ENCODE measurements around the gene ZNF683. TPM values are rescaled to one million over a fixed set of nuclear protein-coding genes. Genes with fewer than 3 reads are reported as not detected.
"Not testable (repeated sequence)": the region's sequence is repeated elsewhere in the genome, so short reads cannot be mapped to it uniquely, and the experiment has no call there.

ZNF683 gene
- total RNA-seq, 1 donor from 2014 or later = not detected

DNA sequence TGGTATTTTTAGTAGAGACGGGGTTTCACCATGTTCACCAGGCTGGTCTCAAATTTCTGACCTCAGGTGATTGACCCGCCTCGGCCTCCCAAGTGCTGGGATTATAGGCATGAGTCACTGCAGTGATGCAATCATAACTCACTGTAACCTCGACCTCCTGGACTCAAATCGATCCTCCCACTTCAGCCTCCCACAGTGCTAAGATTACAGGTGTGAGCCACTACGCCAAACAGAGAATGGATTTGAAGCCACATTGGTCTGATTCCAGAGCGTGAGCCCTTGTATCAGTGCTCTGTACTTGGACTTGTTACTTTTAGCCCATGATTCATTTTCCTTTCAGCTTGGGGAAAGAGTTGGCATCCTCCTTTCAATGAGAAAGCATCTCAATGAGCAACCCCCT, 14.9 kb upstream of the ZNF683 start:
- no peaks in the 10 kb centered on the region for H3K36me3 ChIP-seq (ENCODE audit: control insufficient read depth in 3 of 3, insufficient read depth in 3 of 3, low read length in 3 of 3)
- no peaks in the 10 kb centered on the region for H3K9me3 ChIP-seq (ENCODE audit: control insufficient read depth in 3 of 3, low read length in 3 of 3)
- H3K4me3 ChIP-seq (ENCODE audit: low read length in 3 of 3) = no peak overlapping the region
- H3K9ac ChIP-seq (ENCODE audit: low read depth in 1 of 3, low read length in 3 of 3) = no peak overlapping the region
- no peaks in the 10 kb centered on the region for H3K4me1 ChIP-seq (ENCODE audit: control insufficient read depth in 3 of 3, insufficient read depth in 3 of 3, low read length in 3 of 3)
- H3K27ac ChIP-seq (ENCODE audit: low read depth, low read length) = no peak overlapping the region
- H3K27me3 ChIP-seq (ENCODE audit: control insufficient read depth in 3 of 3, insufficient read depth in 3 of 3, low read length in 3 of 3) = peaks cover 5 to 9% (median 6%) of the 10 kb centered on the region in 3 donors

DNA sequence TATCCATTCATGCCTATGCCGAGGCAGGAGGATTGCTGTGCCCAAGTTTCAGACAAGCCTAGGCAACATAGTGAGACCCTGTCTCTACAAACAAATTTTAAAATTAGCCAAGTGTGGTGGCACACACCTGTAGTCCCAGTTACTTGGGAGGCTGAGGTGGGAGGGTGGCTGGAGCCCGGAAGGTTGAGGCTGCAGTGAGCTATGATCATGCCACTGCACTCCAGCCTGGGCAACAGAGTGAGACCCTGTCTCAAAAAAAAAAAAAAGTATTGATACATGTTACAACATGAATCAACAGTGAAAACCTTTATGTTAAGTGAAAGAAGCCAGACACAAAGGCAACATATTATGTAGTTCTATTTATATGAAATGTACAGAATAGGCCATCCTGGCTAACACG, 12.5 kb upstream of the ZNF683 start:
- H3K4me1 ChIP-seq (ENCODE audit: control insufficient read depth in 3 of 3, insufficient read depth in 3 of 3, low read length in 3 of 3); H3K27me3 ChIP-seq (ENCODE audit: control insufficient read depth in 3 of 3, insufficient read depth in 3 of 3, low read length in 3 of 3): not testable (repeated sequence)

DNA sequence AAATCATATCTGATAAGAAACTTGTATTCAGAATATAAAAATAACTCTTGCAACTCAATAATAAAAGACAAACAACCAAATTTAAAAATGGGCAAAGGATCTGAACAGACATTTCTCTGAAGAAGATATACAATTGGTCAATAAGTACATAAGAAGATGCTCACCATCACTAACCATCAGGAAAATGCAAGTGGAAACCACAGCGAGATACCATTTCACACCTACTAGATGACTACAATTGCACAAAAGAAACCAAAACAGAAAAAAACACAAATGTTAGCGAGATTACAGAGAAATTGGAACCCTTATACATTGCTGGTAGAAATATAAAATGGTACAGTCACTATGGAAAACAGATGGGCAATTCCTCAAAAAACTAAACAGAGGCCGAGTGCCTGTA, 11.5 kb upstream of the ZNF683 start:
- H3K4me3 ChIP-seq (ENCODE audit: low read length in 3 of 3) = no peak overlapping the region

More for the DNA sequence above, 12.5 kb upstream of the ZNF683 start:
- H3K27ac ChIP-seq (ENCODE audit: low read depth, low read length); H3K36me3 ChIP-seq (ENCODE audit: control insufficient read depth in 3 of 3, insufficient read depth in 3 of 3, low read length in 3 of 3); H3K4me3 ChIP-seq (ENCODE audit: low read length in 3 of 3); H3K9me3 ChIP-seq (ENCODE audit: control insufficient read depth in 3 of 3, low read length in 3 of 3); H3K9ac ChIP-seq (ENCODE audit: low read depth in 1 of 3, low read length in 3 of 3): not testable (repeated sequence)

DNA sequence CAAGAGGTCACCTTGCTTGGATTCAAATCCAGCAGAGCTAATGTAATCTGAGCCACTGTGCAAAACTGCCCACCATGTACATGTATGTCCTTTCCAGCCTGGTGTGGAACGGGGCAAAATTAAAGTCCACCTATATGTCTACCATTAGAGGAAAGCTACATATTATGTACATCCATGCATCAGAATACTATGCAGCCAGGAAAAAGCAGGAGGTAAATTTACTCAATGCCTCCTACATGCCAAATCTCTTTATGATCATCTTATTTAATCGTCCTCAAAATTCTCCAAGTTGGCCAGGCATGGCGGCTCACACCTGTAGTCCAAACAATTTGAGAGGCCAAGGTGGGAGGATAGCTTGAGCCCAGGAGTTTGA, 6.3 kb upstream of the ZNF683 start:
- H3K9me3 ChIP-seq (ENCODE audit: control insufficient read depth in 3 of 3, low read length in 3 of 3) = no peaks in the 10 kb centered on the region
- no peak overlapping the region for H3K27ac ChIP-seq (ENCODE audit: low read depth, low read length)

More for the DNA sequence above, 11.5 kb upstream of the ZNF683 start:
- H3K4me1 ChIP-seq (ENCODE audit: control insufficient read depth in 3 of 3, insufficient read depth in 3 of 3, low read length in 3 of 3) = no peaks in the 10 kb centered on the region
- no peak overlapping the region for H3K9ac ChIP-seq (ENCODE audit: low read depth in 1 of 3, low read length in 3 of 3)
- H3K36me3 ChIP-seq (ENCODE audit: control insufficient read depth in 3 of 3, insufficient read depth in 3 of 3, low read length in 3 of 3) = no peaks in the 10 kb centered on the region
- peaks cover 0 to 6% (median 2%) of the 10 kb centered on the region in 3 donors for H3K27me3 ChIP-seq (ENCODE audit: control insufficient read depth in 3 of 3, insufficient read depth in 3 of 3, low read length in 3 of 3)
- H3K9me3 ChIP-seq (ENCODE audit: control insufficient read depth in 3 of 3, low read length in 3 of 3) = no peaks in the 10 kb centered on the region
- H3K27ac ChIP-seq (ENCODE audit: low read depth, low read length) = no peak overlapping the region

DNA sequence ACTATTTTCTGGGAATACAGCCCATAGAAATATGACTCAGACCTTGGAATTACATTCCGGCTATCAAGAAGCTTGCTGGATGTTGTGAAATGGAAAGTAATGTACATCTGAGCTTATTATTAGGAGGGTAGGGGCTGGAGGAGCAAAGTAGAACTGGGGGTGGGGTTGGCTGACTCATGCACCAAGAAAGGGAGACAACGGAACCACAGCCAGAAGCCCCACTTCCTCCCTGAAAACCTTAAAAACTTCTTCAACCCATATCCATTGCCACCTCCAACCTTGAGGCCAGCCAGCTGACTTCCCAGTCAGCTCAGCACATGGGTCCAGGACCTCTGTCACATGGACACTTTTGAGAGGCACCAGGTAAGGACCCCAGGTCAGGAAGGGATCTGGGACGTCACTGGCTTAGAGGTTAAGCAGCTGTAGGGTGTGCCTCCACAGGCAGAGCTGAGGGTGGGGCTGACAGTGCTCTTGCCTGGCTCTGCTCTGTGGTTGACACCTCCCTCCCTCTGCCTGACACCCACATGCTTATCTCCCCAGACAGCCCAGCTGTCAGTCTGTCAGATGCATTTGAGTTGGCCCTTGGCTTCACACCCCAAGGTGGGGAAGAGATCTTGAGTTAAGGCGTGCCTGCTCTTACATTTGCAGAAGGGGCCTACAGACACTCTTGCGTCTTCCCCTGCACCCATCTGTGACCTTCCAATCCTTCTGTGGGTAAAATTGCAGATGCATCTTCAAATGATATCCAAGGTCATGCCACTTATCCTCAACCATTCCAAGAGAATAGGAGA, 5.7 kb upstream of the ZNF683 start:
- Histone ChIP-seq H3K9me3 (ENCODE audit: control insufficient read depth in 3 of 3, low read length in 3 of 3) (no peaks in the 10 kb centered on the region), H3K27ac (ENCODE audit: low read depth, low read length) (peak overlapping the region; percentile 7), H3K9ac (ENCODE audit: low read depth in 1 of 3, low read length in 3 of 3) (no peak overlapping the region), H3K4me1 (ENCODE audit: control insufficient read depth in 3 of 3, insufficient read depth in 3 of 3, low read length in 3 of 3) (peaks cover 0 to 7% (median 0%) of the 10 kb centered on the region in 3 donors), H3K27me3 (ENCODE audit: control insufficient read depth in 3 of 3, insufficient read depth in 3 of 3, low read length in 3 of 3) (no peaks in the 10 kb centered on the region), H3K36me3 (ENCODE audit: control insufficient read depth in 3 of 3, insufficient read depth in 3 of 3, low read length in 3 of 3) (no peaks in the 10 kb centered on the region), H3K4me3 (ENCODE audit: low read length in 3 of 3) (no peak overlapping the region)

More for the DNA sequence above, 6.3 kb upstream of the ZNF683 start:
- H3K4me1 ChIP-seq (ENCODE audit: control insufficient read depth in 3 of 3, insufficient read depth in 3 of 3, low read length in 3 of 3) = peaks cover 0 to 7% (median 0%) of the 10 kb centered on the region in 3 donors
- no peak overlapping the region for H3K4me3 ChIP-seq (ENCODE audit: low read length in 3 of 3)
- H3K27me3 ChIP-seq (ENCODE audit: control insufficient read depth in 3 of 3, insufficient read depth in 3 of 3, low read length in 3 of 3) = no peaks in the 10 kb centered on the region
- no peaks in the 10 kb centered on the region for H3K36me3 ChIP-seq (ENCODE audit: control insufficient read depth in 3 of 3, insufficient read depth in 3 of 3, low read length in 3 of 3)
- no peak overlapping the region for H3K9ac ChIP-seq (ENCODE audit: low read depth in 1 of 3, low read length in 3 of 3)

DNA sequence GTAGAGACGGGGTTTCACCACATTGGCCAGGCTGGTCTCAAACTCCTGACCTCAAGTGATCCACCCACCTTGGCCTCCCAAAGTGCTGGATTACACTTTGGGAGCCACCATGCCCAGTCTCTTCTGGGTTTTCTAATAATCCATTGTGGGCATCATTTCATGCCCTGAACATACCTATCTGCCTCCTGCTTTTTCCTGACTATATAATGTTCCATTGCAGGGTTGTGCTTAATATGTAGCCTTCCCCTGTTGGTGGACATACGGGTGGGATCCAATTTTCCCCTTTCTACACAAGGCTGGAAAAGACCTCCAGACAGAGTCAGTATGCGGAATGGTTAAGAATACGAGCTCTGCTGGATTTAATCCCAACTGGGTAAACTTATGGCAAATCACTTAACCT, 3.5 kb upstream of the ZNF683 start:
- Histone ChIP-seq H3K4me3 (ENCODE audit: low read length in 3 of 3) (no peak overlapping the region), H3K9me3 (ENCODE audit: control insufficient read depth in 3 of 3, low read length in 3 of 3) (no peaks in the 10 kb centered on the region), H3K36me3 (ENCODE audit: control insufficient read depth in 3 of 3, insufficient read depth in 3 of 3, low read length in 3 of 3) (no peaks in the 10 kb centered on the region), H3K27ac (ENCODE audit: low read depth, low read length) (no peak overlapping the region), H3K27me3 (ENCODE audit: control insufficient read depth in 3 of 3, insufficient read depth in 3 of 3, low read length in 3 of 3) (peaks cover 0 to 6% (median 0%) of the 10 kb centered on the region in 3 donors), H3K4me1 (ENCODE audit: control insufficient read depth in 3 of 3, insufficient read depth in 3 of 3, low read length in 3 of 3) (peaks cover 0 to 7% (median 0%) of the 10 kb centered on the region in 3 donors), H3K9ac (ENCODE audit: low read depth in 1 of 3, low read length in 3 of 3) (no peak overlapping the region)

DNA sequence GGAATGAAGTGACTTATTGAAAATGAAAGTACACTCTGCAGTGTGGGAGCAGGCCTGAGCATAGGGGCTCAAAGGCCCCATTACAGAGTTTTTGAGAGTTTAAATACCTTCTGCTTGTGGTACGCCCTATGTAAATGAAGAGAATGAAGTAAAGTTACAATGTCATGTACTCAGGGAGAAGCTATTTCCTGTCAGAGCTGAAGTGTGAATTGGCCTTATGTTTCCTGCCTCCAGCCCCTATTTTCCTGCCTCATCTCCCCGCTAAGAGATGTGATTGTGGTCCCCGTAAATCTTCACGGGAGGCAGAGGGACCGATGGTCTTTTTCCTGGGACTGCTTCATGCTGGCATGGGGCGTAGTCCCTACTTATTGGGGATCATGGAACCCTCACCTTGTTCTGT, 2.5 kb upstream of the ZNF683 start:
- H3K36me3 ChIP-seq (ENCODE audit: control insufficient read depth in 3 of 3, insufficient read depth in 3 of 3, low read length in 3 of 3) = no peaks in the 10 kb centered on the region
- H3K9ac ChIP-seq (ENCODE audit: low read depth in 1 of 3, low read length in 3 of 3) = no peak overlapping the region
- no peaks in the 10 kb centered on the region for H3K9me3 ChIP-seq (ENCODE audit: control insufficient read depth in 3 of 3, low read length in 3 of 3)
- peaks cover 0 to 7% (median 0%) of the 10 kb centered on the region in 3 donors for H3K4me1 ChIP-seq (ENCODE audit: control insufficient read depth in 3 of 3, insufficient read depth in 3 of 3, low read length in 3 of 3)
- no peak overlapping the region for H3K4me3 ChIP-seq (ENCODE audit: low read length in 3 of 3)
- no peak overlapping the region for H3K27ac ChIP-seq (ENCODE audit: low read depth, low read length)
- peaks cover 0 to 6% (median 6%) of the 10 kb centered on the region in 3 donors for H3K27me3 ChIP-seq (ENCODE audit: control insufficient read depth in 3 of 3, insufficient read depth in 3 of 3, low read length in 3 of 3)

DNA sequence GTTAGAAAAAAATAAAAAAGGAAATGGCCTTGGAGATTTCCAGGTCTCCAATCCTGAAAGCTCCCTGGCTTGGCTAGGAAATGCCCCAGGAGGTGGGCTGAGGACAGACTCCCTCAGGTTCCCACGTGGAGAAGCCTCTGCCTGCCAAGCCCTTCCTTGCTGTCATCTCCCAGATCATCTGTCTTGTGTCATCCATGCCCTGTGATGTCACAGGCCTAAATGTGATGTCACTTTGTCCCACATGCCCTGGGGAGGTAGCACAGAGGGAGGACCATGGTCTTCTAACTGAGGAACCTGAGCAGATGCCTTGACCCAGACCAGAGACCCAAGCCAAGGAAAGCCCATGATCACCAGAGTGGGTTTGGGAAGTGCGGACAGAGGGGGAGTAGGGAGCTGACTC, 1.8 kb upstream of the ZNF683 start:
- H3K9me3 ChIP-seq (ENCODE audit: control insufficient read depth in 3 of 3, low read length in 3 of 3); H3K4me3 ChIP-seq (ENCODE audit: low read length in 3 of 3); H3K9ac ChIP-seq (ENCODE audit: low read depth in 1 of 3, low read length in 3 of 3); H3K27ac ChIP-seq (ENCODE audit: low read depth, low read length); H3K36me3 ChIP-seq (ENCODE audit: control insufficient read depth in 3 of 3, insufficient read depth in 3 of 3, low read length in 3 of 3); H3K4me1 ChIP-seq (ENCODE audit: control insufficient read depth in 3 of 3, insufficient read depth in 3 of 3, low read length in 3 of 3): not testable (repeated sequence)
- peaks cover 0 to 10% (median 9%) of the 10 kb centered on the region in 3 donors for H3K27me3 ChIP-seq (ENCODE audit: control insufficient read depth in 3 of 3, insufficient read depth in 3 of 3, low read length in 3 of 3)

DNA sequence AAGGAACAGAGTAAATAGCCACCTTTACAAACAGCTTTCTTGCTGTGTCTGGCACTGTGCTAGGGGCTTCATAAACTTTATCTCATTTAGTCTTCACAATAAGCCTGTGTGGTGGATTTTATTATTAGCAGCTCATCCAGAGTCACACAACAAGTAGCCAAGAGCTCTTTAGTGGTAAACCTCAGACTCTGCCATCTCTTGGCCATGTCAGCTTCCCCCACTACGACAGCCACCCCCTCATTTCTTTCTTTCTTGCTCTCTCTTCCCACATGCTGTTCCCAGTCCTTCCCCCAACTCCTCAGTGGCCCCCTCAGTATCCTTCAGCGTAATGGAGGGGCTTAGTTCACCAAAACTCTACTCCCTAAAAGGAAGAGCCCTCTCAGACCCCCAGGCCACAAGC, 1.2 kb upstream of the ZNF683 start:
- Histone ChIP-seq H3K4me1 (ENCODE audit: control insufficient read depth in 3 of 3, insufficient read depth in 3 of 3, low read length in 3 of 3) (peaks cover 0 to 7% (median 0%) of the 10 kb centered on the region in 3 donors), H3K4me3 (ENCODE audit: low read length in 3 of 3) (no peak overlapping the region), H3K27me3 (ENCODE audit: control insufficient read depth in 3 of 3, insufficient read depth in 3 of 3, low read length in 3 of 3) (peaks cover 0 to 10% (median 9%) of the 10 kb centered on the region in 3 donors), H3K9ac (ENCODE audit: low read depth in 1 of 3, low read length in 3 of 3) (no peak overlapping the region), H3K27ac (ENCODE audit: low read depth, low read length) (no peak overlapping the region), H3K36me3 (ENCODE audit: control insufficient read depth in 3 of 3, insufficient read depth in 3 of 3, low read length in 3 of 3) (no peaks in the 10 kb centered on the region), H3K9me3 (ENCODE audit: control insufficient read depth in 3 of 3, low read length in 3 of 3) (no peaks in the 10 kb centered on the region)

DNA sequence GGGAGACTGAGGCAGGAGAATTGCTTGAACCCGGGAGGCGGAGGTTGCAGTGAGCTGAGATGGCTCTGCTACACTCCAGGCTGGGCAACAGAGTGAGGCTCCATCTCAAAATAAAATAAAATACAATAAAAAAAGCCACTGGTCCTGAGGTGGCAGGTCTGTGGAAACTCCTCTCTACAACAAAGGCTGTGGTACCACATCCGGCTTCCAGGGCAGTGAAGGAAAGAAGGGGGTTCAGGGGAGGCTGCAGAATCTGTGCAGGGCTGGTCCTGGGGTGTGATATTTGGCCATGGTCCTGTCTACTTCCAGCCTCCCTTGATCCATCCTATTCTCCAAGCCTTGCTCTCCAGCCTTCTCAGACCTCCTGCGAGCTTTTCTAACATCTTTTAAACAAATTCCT, 731 bp upstream of the ZNF683 start:
- Histone ChIP-seq H3K4me1 (ENCODE audit: control insufficient read depth in 3 of 3, insufficient read depth in 3 of 3, low read length in 3 of 3) (peaks cover 0 to 3% (median 0%) of the 10 kb centered on the region in 3 donors), H3K27ac (ENCODE audit: low read depth, low read length) (no peak overlapping the region), H3K4me3 (ENCODE audit: low read length in 3 of 3) (no peak overlapping the region), H3K36me3 (ENCODE audit: control insufficient read depth in 3 of 3, insufficient read depth in 3 of 3, low read length in 3 of 3) (no peaks in the 10 kb centered on the region), H3K27me3 (ENCODE audit: control insufficient read depth in 3 of 3, insufficient read depth in 3 of 3, low read length in 3 of 3) (peaks cover 4 to 14% (median 10%) of the 10 kb centered on the region in 3 donors), H3K9ac (ENCODE audit: low read depth in 1 of 3, low read length in 3 of 3) (no peak overlapping the region), H3K9me3 (ENCODE audit: control insufficient read depth in 3 of 3, low read length in 3 of 3) (no peaks in the 10 kb centered on the region)

Measured in skeletal muscle tissue (tissue), 4 donors.